Left renal cortex interstitium (tissue), 4 donors: ENCODE results near the gene APRT. TPM values are rescaled to one million over a fixed set of nuclear protein-coding genes. Genes with fewer than 3 reads are reported as not detected.
"Not testable (repeated sequence)": the region's sequence is repeated elsewhere in the genome, so short reads cannot be mapped to it uniquely, and the experiment has no call there.

Source experiments
- DNase-seq, 4 donors: peaks; one replicate each; pipeline ENCODE4 v3.0.0-alpha.2; 2013; ENCODE audit warnings: low read depth in 4 of 4, low spot score in 2 of 4, missing footprints in 1 of 4
- polyA plus RNA-seq, 4 donors: library from polyadenylated mRNA; unstranded; fragments of 120-200 nt; gene quantifications; one replicate each; pipeline ENCODE4 v1.2.1, GENCODE V29; 2013; ENCODE audit not compliant: insufficient read length in 4 of 4

APRT gene
- polyA plus RNA-seq, 4 donors: 74.9 to 122 (median 104) TPM

- DNase-seq: no peak
Measured at GRCh38 chr16:88790312-88791211, 21.2 kb downstream of the APRT start.

GRCh38 chr16:88789594-88789993 is 22.1 kb downstream of the APRT start:
- DNase-seq: no peak

- not testable (repeated sequence) for DNase-seq
Measured at GRCh38 chr16:88788749-88789148, 23.0 kb downstream of the APRT start.

DNA sequence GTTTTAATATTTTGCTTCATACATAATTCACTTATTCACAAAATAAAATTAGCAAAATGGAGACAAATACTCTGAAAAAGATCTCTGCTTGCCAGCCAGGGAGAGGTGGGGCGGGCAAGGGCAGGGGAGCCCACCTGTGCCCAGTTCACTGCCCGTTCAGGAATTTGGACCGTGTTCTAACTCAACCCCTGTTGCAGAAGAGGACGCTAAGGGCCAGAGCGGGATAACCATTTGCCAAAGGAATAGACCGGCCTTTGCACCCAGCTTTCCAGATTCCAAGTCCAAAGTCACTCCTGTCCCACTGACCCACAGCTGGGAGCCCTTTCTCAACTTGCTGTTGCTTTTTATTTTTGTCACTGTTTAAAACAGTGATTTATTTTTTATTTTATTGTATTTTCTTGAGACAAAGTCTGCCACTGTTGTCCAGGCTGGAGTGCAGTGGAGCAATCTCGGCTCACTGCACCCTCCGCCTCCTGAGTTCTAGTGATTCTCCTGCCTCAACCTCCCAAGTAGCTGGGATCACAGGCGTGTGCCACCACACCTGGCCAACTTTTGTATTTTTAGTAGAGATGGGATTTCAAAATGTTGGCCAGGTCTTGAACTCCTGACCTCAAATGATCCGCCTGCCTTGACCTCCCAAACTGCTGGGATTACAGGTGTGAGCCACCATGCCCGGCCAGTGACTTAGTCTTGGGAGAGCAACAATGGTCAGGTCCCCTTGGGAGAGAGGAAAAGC is 24.0 kb downstream of the APRT start:
- no peak for DNase-seq

GRCh38 chr16:88785106-88785924 is 26.4 kb downstream of the APRT start, which contains the start of gene PIEZO1:
Gene PIEZO1 (minus strand): TSS chr16:88785220. CDS start chr16:88784964, 256 bp downstream.
- no peak for DNase-seq

DNA sequence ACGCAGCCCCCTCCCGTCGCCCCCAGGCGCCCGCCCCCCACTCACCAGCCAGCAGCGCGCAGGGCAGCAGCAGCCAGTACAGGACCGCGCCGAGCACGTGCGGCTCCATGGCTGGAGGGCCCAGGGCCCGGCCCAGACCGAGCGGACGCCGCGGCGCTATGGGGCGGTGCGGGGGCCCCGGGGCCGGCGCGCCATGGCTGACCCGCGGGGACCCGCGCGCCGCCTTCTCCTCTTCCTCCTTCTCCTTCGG is 26.9 kb downstream of the APRT start:
- no peak for DNase-seq

GRCh38 chr16:88784074-88784855 is 27.5 kb downstream of the APRT start:
- no peak for DNase-seq

DNA sequence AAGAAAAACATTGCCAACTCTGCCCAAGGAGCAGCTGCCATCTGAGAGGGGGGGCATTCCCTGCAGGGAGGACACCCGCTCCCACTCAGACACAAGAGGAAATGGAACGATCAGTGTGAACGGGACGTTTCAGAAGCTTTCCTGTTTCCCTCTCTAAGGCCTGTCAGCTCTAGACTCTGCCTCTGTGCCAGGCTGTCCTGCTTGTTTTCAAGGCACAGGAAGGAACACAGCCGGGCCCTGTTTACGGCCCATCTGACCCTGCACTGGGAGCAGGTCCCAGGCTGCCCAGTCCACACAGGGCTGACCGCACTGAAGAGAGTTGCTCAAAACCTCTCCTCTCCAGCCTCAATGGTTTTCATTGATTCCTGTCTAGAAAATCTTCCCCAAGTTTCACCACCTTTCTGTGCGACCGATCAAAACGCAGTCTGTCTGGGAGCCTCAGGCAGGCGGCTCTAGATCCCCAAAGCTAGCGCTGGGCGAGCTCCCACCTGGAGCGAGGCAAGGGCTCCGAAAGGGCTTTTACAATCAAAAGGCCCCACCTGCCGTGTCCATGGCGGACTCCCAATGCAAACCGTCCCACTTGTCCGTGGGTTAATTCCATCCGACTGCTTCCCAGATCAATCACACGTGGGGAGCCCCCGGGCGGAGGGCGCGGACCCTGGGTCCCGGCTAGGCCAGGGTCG is 28.2 kb downstream of the APRT start:
- DNase-seq: no peak

DNA sequence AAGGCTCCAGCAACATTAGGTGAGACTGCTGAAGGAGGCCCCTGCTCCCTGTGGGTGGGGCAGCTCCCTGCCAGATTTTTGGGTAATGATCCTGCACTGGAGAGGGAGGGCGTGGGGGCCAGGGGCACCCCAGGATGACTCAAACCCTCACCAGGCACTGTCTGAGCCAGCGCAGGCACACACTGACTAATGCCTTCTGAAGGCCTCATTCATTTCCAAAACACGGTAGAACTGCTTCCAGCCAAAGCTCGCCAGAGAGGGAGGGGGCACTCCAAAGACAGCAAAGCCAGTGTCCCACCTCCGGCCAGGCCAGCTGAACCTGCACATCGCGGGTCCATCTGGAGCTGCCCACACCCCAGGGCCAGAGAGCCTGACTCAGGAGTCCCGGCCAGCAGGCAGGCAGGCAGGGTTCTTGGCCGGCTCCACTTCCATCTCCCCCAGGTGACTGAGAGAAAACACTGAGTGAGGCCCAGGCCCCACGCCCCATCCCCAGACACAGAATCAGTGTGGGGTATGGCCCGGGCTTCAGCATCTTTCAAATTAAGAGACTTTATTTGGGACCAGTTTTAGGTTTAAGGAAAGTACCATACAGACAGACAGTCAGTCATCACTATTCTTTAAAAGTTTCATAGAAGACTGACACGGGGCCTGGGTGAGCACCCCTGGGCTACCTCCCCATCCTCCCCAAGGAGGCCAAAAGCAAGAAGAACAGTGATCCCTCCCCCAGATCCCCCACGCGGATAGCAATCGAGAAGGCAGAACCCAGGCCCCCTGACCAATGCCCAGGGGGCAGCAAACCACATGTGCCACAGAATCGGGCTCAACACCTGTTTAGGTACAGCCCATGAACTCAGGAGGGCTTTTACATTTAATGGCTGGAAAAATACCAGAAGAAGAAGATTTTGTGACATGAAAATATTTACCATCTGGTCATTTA is 29.0 kb downstream of the APRT start:
- no peak for DNase-seq

- DNase-seq: no peak
Measured at GRCh38 chr16:88781140-88782077, 30.3 kb downstream of the APRT start.

- DNase-seq: no peak
Measured at GRCh38 chr16:88780142-88781062, 31.3 kb downstream of the APRT start.

GRCh38 chr16:88779406-88780141 is 32.2 kb downstream of the APRT start:
- DNase-seq: no peak

DNA sequence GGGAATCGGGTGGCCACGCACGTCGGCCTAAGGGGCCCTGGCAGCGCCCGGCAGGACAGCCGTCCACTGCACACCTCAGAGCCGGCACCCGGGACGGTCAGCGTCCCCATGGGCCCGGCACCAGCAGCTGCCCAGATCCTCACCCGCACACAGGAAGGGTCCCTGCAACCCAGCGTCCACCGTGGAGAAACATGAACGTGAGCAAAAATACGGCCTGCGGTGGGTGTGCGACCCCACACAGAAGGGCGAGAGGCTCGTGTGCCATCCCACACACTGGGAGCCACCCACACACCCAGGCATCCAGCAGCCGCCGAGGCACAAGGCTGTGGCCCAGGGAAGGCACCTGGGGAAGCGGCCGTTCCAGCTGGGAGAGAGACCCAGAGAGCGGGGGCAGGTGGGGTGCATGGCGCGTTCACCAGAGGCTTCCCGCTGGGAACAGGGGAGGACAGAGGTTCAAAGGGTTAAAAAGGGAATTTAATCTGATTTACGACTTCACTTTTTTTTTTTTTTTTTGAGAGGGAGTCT is 33.1 kb downstream of the APRT start:
- no peak for DNase-seq

GRCh38 chr16:88778271-88778525 is 33.5 kb downstream of the APRT start:
- DNase-seq: no peak

DNA sequence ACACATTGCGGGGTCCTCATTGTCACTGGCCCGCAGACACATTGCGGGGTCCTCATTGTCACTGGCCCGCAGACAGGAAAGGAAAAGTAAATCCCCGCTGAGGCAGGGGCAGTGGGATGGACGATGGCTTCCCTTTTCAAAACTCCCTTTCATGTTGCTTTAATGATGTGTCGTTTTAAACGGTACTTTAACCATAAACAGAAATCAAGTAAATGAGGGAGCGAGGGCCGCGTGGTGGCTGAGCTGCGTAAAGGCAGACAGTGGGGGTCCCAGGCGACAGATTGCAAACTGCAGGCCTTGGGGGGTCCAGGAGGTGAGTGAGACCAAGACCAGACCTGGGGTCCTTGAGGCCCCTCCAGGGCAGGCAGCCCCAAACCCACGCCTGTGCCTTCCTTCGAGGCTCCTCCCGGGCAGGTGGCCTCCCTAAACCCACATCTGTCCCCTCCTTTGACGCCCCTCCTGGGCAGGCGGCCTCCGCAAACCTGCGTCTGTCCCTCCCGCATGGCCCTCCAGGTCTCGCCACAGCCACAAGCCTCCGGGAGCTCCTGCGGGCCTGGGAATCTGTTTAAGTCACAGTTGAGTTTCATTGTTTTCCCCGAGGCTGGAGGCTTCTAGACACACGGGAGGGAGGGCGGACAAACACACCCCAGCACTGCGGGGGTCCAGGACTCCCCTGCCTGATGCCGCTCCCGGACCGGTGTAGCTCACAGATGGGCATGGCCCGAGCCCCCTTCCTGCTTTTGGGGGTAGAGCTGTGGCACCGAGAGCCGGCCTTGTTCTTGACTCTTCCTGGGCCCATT is 34.1 kb downstream of the APRT start:
- DNase-seq: no peak
